Ecto neural progenitor cell (in vitro differentiated cells): ENCODE measurements around the gene ISM2.
A peak's percentile ranks its signal among the peaks of the same experiment; 100 is the strongest.
"Not testable (repeated sequence)": the region's sequence is repeated elsewhere in the genome, so short reads cannot be mapped to it uniquely, and the experiment has no call there.

Experiments used
- DNase-seq: peaks from one replicate; pipeline ENCODE4 v3.0.0-alpha.2; 2018; ENCODE audit warnings: low spot score

ISM2 gene

GRCh38 chr14:77498120-77498979, at the start of gene ISM2:
ISM2 (minus strand) TSS chr14:77498816; CDS start chr14:77498793, 23 bp downstream.
- peak; percentile 76 for DNase-seq

GRCh38 chr14:77547512-77548180, 49.0 kb upstream of the ISM2 start:
- DNase-seq = no peak

DNA sequence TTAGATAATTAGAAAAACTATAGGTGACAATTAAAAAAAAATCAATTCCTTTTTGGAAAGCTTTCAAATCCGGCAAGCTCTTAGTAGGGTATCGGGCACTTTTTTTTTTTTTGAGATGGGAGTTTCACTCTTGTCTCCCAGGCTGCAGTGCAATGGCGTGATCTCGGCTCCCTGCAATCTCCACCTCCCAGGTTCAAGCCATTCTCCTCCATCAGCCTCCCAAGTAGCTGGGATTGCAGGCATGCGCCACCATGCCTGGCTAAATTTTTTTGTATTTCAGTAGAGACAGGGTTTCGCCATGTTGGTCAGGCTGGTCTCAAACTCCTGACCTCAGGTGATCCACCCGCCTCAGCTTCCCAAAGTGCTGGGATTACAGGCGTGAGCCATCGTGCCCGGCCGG, 46.6 kb upstream of the ISM2 start:
- not testable (repeated sequence) for DNase-seq

GRCh38 chr14:77544571-77544970, 46.0 kb upstream of the ISM2 start:
- no peak for DNase-seq

DNA sequence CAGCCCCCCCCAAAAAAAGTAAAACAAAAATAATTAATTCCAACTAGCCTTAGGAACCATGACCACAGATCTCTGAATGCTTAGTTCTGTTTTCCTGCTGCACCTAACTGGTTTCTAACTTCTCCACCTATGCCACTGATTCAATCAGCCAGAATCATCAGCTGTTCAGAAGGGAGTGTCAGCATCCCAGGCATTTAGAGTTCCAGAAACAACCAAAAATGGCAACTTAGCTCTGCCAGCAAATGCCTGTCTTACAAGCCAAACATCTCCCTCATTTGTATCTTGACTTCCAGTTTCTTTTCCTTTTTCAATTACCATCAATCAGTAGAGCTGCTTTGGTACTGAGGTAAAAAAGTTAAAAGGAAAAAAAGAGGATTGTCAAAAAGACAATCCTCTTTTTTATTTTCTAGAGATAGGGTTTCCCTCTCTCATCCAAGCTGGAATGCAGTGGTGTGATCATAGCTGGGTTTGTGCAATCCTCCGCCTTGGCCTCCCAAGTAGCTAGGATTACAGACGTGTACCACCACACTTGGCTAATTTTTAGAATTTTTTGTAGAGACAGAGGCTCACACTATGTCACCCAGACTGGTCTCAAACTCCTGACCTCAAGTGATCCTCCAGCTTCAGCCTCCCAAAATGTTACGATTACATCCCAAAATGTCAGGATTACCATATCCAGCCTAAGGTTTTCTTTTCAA, 45.2 kb upstream of the ISM2 start:
- no peak for DNase-seq

DNA sequence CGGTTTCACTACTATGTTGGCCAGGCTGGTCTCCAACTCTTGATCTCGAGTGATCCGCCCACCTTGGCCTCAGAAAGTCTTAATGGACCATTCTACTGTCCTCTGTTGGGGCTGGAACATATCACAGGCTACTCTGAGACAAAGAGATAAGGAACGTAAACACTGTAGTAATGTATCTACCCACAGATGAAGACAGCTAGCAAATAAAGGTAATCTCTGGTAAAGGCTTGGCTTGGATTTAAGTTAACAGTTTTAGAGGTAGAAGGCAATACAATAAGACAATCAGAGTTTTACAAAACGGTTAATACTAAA, 44.6 kb upstream of the ISM2 start:
- DNase-seq = no peak

- DNase-seq = no peak
Observed at GRCh38 chr14:77542421-77543239, 44.0 kb upstream of the ISM2 start.

DNA sequence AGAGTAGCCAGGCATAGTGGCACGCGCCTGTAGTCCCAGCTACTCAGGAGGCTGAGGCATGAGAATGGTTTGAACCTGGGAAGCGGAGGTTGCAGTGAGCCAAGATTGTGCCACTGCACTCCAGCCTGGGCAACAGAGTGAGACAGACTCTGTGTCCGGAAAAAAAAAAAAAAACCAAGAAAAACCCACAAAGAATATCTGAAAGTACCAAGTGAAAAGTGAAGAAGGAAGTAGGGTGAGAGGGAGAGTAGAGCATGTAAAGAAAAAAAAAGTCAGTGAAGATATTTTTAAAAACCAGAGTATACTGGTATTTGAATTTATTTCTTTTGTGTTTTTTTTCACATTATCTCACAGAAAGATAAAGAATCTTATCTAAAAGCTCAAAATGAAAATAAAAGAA, 43.3 kb upstream of the ISM2 start:
- DNase-seq = no peak

DNA sequence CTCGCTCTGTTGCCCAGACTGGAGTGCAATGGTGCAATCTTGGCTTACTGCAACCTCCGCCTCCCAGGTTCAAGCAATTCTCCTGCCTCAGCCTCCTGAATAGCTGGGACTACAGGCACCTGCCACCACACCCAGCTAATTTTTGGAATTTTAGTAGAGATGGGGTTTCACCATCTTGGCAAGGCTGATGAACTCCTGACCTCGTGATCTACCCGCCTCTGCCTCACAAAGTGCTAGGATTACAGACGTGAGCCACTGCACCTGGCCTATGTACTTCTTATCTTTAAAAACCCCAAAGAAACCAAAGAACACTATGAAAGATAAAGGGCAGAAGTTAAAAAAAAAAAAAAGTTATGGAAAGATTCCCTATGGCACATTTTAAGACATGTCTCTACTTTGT, 38.3 kb upstream of the ISM2 start:
- DNase-seq = not testable (repeated sequence)

DNA sequence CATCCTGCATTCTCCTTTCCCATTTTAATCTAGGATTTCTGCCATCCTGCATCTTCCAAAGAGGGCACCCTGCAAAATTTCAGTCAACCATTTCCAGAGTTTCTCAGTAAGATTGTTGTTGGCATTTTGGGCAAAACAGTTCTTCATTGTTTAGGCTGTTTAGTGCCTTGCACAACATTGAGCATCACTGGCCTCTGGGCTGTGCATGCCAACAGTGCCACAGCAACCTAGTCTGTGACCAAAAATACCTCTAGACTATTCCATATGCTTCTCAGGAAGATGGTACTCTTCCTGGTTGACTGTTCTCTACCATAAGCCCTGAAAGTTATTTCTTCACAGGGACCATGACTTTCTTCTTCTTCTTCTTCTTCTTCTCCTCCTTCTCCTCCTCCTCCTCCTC, 32.5 kb upstream of the ISM2 start:
- DNase-seq = no peak

DNA sequence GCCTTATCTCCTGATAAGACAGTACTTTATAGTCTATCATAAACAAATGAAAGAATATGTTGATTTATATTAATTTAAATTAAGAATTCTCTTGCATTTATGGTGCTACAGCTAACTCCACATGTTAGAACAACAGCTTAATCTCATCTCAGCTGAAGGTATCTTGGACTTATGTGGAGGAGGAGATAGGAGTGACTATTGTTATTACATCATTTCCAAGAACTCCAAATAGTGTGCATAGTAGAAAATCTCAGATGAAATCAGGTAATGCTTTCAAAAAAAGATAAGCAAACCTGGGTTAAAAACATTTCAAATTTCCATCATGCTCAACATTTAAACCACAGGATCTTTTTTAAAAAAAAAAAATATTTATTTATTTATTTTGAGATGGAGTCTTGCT, 31.3 kb upstream of the ISM2 start:
- DNase-seq = no peak

DNA sequence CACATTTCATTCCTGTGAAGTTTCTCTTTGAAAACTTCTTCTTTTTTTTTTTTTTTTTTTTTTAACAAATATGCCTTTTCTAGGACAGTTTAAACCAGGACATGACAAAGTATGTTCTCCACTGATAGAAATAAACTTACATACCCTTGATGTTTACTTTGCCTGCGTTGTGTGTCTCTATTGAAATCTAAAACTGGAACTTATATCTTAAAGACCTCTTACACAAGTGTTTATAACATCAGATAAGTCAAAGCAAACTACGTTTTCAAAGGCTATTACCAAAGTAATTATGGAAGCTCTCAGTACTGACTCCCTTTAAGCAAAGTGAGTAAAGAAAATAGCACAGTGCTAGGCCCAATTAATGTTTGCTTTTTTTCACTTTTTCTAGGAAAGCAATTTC, 30.6 kb upstream of the ISM2 start:
- no peak for DNase-seq

- not testable (repeated sequence) for DNase-seq
Observed at GRCh38 chr14:77528701-77529100, 30.1 kb upstream of the ISM2 start.

DNA sequence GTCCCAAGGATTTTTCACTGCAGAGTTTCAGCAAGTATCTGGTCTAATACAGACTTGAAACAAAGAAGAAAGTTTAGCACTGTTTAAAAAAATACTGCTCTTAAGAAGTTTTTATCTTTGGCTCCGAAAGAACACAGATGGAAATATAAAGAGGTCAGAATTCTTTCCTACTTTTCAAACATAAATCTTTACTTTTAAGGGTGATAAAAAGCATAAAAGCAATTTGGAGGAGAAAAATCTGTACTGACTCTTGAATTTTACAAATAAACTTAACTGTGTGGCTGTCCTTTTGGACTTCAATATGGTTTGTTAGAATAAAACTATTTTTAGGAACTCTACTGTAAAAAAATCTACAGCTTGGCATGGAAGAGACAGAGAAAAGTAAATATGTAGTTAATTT, 27.6 kb upstream of the ISM2 start:
- no peak for DNase-seq

DNA sequence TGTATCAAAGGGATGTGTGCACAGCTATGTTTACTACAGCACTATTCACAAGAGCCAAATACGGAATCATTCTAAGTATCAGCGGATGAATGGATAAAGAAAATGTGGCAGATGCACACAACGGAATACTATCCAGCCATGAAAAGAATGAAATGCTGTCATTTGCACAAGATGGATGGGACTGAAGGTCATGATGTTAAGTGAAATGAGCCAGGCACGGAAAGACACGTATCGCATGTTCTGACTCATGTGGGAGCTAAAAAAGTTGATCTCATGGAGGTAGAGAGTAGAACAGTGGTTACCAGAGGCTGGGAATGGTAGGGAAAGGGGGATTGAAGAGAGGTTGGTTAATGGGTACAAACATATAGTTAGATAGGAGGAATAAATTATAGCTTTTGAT, 25.9 kb upstream of the ISM2 start:
- no peak for DNase-seq

DNA sequence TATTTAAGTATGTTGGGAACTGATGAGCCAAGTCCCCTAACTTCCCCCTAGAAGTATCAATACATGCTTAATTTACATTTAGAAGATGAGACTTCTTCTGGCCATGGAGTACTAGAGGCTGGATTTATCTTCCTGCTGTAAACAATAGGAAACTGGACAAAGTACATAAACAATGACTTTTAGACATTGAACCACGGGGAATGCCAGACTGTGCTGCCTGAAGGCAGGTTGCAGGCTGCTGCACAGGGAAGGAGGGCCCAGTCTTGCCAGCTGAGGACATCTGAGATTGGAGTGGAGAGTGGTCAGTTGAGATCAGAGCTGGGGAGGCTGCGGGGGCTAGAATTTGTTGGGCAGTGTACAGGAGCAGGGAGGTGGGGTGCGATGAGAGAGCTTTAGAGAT, 24.5 kb upstream of the ISM2 start:
- no peak for DNase-seq

DNA sequence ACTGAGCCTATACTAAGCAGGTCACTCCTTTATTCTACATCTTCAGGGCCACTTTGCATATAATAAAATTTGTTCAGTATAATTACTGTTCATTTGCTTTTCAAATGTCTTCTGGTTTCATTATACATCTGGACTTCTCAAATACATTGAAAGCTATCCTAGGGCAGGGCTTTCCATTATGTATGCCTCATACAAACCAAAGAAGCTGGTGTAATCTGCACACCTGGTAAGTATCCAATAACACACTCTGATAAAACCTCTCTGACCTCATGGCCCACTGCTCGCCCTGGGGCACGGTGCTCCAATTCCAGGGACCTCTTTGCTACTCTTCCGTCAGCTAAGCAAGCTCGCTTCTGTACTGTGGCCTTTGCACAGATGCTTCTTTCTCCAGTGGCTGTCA, 21.9 kb upstream of the ISM2 start:
- DNase-seq = no peak

- DNase-seq = no peak
Observed at GRCh38 chr14:77516126-77516525, 17.5 kb upstream of the ISM2 start.

DNA sequence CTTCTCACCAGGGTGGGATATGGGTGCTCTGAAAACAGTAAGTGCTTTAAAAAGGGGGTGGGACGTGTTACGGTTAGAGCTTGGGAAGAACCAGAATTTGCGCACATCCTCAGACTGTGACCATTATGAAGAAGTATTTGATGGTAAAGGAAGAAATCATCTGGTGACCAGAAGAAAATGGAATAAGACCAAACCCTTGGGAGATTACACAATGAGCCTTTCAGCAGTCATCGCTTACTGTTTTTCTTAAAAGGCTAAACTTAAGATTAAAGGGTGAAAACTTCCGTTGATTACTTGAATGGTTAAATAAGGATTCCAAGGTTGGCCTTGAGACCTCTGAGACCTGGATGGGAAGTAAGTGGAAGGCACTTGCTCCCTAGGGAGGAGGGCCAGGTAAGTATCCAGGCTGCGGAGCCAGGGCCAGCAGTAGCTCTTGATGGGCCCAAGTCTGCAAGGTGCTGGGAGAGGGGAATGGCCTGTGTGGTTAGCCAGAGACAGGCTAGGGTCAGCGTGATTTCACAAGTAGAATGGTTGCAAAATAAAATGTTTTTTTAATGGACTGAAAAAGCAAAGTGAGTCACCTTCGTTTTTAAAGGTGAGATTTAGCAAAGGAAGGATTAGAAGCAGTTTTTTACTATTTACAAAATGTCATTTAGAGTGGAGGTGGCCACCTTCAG, 13.0 kb upstream of the ISM2 start:
- no peak for DNase-seq

- no peak for DNase-seq
Observed at GRCh38 chr14:77509366-77509765, 10.8 kb upstream of the ISM2 start.

DNA sequence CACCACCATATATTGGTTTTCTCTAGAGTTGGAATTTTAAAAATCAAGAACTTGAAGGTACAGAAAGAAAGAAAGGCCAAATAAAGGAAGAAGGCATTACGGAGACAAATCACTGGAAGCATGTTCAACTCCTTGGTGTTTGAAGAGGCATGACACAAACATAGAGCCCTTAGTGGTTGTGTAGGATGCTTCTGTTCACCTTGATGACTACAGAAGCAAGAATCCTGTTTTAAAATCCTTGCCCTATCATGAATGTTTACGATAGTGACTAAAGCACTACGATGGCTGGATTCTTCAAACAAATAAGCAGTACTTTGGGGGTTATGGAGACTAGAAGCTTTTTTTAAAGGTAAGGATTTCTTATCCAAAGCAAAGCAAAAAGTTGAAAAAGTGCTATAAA, 10.3 kb upstream of the ISM2 start:
- DNase-seq = no peak

DNA sequence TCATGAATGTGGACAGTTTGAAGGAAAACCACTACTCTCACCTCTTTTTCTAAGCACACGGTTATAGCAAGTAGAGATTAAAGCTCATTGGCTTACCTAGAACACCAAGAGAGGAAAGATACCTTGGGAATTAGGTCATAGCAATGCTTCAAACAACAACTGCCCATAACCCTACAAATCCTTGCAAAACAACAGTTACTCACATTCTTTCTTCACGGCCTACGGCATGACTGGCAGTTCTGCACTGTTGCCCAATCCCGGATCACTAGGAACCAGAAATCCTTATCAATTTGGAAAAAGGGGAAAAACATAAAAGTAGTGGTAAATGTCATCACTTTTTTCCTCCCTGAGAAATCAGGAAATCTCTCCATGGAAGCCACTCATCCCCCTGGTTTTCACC, 9.6 kb upstream of the ISM2 start:
- DNase-seq = no peak
